HG02852 (cell line): Measurements from ENCODE around the gene LMAN2.
"Not testable (repeated sequence)": the region's sequence is repeated elsewhere in the genome, so short reads cannot be mapped to it uniquely, and the experiment has no call there.

Experiments
- ATAC-seq: cut with Tn5 transposase; IDR thresholded peaks from one replicate; pipeline ENCODE4 v1.9.1; 2021; ENCODE audit warnings: mild to moderate bottlenecking, moderate library complexity; ENCODE audit not compliant: unreplicated experiment

LMAN2 gene

DNA sequence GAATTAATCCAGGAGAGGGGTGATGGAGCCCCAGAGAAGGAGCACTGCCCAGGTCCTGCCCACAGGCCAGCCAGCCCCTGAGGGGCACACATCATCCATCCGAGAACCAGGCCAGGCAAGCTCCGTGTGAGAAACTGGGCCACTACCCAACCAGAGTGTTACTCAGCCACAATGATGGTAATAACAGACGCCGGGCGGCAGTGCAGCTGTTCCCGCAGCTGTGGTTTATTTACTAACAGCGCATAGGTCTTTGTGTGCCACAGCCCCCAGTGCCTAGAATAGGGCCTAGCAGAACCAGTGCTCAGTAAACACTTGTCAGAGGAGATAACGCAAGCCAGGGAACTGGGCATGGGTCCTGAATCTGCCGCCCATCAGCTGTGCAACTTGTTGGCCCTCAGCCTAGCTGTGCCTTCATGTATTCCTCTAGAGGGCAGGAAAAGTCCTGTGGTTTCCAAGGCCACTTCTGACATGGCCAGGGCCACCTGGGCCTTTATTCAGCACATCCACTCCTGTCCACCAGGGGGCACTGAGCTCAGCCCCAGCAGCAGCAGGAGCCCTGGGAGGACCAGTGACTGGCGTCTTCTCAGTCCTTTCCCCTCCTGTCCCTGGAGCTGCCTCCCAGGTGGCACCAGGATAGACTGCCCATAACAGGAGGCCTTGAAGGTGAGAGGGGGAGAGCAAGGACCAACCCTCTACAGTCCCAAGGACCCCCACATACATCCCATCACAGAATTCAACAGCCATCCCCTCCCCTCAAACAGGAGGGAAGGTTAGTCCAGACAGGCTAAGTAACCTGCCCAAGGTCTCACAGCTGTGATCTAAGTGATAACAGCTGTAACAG is 41.9 kb downstream of the LMAN2 start:
- no peak for ATAC-seq

DNA sequence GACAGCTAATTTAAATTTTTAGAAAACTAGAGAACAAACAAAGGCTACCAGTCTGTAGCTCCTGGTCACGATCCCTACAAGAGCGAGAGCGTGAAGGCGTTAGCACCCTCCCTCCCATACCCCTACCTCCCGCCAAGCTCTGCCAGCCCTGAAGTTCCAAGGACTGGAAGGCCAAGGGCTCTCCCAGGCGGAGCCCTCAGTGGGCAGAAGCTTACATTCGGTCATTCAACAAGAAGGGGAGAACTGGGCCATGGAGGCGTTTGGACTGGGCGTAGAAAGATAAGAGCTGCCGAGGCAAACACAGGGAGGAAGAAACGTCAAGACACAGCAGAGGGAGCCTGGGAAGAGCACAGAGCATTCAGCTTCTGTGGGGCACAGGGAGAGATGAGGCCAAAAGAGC is 42.7 kb downstream of the LMAN2 start:
- no peak for ATAC-seq

DNA sequence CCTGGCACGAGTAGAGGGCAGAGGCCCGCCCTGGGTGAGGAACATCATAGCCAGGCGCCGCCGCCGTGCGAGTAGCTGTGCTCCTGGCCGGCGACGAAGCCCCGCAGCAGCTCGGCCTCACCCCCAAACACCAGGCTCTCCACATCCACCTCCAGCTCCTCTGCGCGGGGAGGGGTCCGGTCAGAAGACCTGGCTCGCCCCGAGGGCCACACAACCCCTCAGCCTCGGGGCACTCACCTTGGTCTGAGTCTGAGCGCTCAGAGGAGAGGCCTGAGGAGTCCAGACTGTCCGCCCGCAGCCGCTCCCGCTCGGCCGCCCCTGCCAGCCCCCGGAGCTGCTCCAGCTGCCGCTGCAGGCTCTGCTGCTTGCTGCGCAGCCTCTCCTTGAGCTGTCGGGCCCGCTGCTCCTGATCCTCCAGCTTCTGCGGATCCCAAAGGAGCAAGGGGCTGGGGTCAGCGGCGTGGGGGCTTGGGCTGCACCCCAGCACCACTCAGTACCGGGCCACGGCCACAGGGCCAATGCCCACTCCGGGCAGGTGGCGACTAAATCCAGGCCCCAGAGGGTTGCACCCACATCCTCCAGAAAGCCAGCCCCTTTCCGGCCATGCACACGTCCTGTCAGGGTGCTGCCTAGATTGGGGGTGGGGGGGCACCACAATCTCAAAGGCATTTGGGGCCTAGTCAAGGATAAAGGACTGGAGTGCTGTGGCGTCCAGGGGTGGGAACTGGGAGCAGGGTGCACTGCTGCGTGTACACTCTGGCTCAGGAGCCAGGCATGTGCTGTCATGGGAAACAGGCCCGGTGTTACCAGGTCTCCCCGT is 43.7 kb downstream of the LMAN2 start:
- ATAC-seq = no peak

GRCh38 chr5:177306674-177307543 is 44.6 kb downstream of the LMAN2 start:
- no peak for ATAC-seq

GRCh38 chr5:177306103-177306640 is 45.3 kb downstream of the LMAN2 start:
- not testable (repeated sequence) for ATAC-seq

DNA sequence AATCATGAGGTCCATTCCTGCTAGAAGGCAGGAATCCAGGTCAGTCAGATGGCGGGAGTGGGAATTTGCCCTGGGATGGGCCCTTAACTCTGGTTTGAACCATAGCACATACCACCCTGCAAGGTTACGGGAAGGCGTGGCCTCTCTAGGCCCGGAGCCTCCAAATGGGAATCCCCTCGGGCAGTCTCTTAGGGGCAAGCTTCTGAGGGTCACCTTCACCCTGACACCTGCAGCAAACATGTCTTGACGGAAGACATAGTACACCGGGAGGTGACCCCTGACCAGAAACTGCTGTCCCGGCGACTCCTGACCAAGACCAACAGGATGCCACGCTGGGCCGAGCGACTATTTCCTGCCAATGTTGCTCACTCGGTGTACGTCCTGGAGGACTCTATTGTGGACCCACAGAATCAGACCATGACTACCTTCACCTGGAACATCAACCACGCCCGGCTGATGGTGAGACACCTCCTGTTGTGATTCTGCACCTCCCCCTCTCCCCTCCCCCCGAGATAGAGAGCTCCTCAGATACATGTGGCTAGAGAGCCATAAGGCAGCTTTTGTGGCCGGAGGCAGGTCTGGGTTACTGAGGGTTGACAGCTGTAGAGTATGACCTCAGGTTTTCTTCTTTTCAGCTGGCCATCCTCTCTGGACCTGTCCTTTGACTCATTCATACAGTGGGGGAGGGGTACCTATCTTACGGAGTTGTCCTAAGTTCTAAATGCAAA is 46.9 kb downstream of the LMAN2 start:
- no peak for ATAC-seq

DNA sequence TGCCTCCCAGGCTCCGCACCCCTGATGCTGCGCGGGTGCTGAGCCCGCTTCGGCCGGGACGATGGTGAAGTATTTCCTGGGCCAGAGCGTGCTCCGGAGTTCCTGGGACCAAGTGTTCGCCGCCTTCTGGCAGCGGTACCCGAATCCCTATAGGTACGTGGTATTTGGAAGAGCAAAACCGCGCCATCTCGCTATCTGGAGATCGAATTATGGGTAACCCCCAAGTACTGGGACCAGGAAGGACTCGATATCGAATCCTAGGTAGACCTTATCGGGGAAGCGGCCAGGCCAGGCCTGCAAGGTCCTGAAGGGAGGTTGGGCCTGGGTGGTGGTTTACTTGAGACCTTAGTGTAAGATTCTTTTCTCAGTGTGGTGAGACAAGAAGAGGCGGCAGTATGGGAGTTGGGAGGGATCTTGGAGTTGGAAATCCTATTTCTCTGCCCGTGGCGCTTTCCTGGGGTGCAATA is 47.5 kb downstream of the LMAN2 start:
- peak; percentile 3 for ATAC-seq

DNA sequence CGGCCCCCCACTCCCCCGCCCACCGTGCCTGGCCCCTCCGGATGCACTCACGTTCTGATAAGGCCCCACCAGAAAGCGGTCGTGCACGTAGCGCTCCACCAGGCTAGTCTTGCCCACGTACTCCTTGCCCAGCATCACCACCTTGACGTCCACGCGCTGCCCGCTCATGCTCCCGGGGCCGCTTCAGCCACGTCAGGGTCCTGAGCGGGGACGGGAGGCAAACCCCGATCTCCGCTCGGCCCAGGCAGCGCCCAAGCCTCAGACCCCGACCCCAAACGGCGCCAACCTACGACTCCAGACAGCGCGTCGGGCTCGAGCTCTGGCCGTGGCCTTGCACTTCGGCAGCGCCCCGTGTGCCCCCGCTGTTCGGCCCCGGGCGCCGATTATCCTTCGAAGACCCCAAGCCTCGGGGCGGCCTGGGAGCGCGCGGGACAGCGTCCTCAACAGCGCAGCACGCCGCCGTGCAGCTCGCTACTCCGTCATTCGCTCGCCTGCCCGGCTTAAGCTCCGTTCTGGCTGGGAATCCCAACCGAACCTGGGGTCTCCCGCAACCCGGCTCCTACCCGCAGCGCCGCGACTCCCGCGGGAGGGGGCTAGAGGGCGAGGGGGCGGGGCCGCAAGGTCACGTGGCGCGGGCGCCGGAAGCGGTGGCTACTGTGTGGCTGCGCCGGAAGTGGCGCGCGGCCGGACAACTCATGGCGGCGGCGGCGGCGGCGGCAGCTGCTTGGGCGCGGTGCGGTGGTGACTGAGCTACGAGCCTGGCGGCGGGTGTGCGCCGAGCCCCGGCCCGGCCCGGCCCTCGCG is 48.1 kb downstream of the LMAN2 start, which contains the start of the genes PRELID1 and RAB24:
TSS of gene PRELID1 (plus strand) at position 679 of the 804 bp plus-strand sequence. CDS start 187 bp downstream, outside the sequence.
TSS of gene RAB24 (minus strand) at position 599 of the 804 bp plus-strand sequence. CDS start at position 168, 431 bp downstream.
- ATAC-seq = peak; percentile 64

GRCh38 chr5:177302354-177303110 is 48.9 kb downstream of the LMAN2 start:
- ATAC-seq = no peak

DNA sequence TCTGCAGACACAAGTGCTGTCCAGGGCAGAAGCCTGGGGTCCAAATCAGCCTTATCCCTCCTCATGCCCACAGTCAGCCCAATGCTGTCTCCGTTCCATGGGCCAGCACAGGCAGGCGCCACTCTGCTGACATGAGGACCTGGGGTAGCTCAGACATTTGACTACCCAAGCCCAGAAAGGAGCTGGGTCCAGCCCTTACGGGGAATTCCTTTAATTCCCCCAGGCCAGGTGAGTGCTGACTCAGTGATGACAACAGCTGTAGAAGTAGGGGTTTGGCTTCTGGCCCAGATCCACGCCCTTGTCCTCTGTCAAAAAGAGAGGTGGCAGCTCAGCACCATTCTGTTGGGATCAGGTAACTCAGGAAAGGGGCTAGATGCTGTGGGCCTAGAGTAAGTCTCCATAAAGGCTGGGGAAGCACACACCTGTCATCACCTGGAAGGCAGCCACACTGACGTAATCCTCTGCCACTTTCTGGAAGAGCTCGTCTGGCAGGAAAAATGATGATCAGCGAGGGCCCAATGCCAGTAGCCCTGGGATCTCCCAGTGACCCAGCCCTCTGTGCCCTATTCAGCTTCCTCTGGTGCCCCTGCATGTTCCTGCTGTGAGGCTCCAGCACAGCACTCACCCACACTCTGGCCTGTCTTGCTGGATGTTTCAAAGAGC is 49.8 kb downstream of the LMAN2 start:
- ATAC-seq = no peak

DNA sequence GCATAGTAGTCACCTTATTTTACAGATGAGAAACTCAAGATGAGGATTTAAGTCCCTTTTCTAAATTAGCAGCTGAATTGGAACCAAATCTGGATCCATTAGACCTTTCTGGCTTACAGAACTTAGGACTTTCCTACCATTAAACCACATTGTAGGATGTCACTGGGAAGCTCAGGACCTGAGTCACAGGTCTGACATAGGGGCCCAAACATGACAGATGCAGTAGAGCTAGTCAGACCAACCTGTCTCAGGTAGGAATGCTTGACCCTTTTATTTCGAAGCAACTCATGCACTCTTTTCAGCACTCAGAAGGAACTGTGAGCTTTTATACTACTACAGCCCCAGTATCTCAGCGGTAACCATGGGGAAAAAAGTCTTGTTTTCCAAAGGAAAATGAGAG is 50.5 kb downstream of the LMAN2 start:
- no peak for ATAC-seq

DNA sequence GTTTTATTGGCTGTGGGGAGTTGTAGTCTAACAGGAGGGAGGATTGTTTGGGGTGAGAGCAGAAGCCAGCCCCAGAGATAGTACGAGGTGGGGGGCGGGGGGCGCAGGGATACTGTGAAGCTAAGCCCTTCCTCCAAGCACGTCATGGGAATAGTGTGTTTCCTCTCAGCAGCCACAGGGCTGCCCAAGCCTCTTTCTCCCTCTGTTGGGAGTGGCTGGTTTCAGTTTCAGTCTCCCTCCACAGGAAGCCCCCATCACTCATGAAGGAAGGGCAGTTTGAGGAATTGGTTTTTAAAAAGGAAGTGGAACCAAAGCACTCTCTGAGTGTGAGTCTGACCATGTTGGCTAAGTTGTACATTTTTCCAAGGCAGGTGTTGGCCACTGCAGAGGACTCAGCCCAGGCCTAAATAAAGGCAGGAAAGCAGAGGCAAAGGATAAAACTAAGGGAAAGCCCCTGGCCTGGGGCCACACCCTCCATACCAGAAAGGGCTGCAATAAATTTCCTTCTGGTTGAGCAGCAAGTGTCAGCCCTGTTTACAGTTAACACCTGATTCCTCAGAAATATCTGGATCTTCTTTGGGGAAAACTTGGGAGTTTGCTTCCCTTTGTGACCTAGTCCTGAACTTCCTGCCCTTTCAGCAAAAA is 51.1 kb downstream of the LMAN2 start:
- peak; percentile 46 for ATAC-seq

DNA sequence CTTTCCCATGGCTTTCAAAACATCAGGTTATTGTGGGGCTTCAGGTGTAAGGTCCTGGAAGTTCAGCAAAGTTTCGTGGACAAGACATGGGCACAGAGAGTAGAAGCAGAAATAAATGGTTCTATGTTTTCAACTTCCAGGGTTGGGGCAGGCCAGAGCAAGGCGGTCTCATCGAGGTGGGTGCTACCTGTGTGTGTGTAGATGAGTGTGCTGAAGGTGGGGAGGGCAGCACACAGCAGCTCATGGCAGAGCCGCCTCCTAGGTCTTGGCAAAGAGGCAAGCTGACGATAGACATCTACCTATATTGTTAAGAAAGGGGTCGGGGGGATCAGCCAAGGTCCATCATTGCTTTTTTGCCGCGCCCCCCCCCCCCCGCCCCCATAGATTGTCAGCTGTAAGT is 51.8 kb downstream of the LMAN2 start:
- no peak for ATAC-seq

DNA sequence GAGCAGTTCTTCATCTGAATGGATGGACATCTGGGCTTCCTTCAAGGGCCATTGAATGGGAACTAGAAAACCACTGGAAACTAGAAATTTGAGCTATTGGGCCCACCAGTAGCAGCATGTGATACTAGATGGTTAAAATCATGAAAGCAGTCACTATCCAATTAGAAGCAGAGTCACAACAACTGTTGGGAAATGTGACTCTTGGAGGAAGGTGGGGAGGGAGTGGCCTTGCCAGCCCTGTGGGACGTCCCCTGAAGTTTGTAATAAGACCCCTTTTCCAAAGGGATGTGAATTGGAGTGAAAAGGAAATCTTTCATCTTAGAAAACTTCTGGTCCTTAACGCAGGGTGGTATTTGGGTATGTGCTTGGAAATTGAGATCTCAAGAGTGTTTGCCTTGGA is 53.5 kb downstream of the LMAN2 start:
- no peak for ATAC-seq

GRCh38 chr5:177296581-177296980 is 54.9 kb downstream of the LMAN2 start:
- ATAC-seq = no peak

DNA sequence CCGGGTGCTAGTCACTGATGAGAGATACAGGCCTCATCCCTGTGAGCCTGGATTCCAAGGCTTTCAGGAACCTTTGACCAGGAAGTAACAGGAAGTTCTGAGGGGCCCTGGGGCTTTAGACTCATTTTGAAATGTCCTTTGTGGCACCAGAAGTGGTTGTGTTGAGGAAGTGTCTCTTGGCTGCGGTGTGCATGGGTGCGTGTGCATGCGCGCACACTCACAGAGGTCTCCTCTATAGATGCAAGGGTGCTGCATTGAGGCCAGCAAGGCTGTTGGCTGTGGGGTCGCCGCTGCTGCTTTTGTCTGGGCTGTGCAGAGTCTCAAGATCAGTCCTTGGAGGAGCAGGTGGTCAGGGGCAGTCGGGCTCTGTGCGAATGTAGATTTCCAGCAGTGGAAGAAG is 55.5 kb downstream of the LMAN2 start:
- ATAC-seq = no peak

DNA sequence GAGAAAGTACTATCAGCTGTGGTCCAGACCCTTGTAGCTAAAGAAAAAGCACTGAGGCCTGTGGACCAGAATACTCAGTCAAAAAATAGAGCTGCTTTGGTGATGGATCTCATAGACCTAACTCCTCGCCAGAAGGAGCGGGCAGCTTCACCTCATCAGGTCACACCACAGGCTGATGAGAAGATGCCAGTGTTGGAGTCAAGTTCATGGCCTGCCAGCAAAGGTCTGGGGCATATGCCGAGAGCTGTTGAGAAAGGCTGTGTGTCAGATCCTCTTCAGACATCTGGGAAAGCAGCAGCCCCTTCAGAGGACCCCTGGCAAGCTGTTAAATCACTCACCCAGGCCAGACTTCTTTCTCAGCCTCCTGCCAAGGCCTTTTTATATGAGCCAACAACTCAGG is 56.8 kb downstream of the LMAN2 start:
- ATAC-seq = no peak
